HCT116 (cell line): ENCODE data around the gene VSTM2L.

Experiments used
- CEBPB ChIP-seq: IDR thresholded peaks from 2 replicates; pipeline ENCODE4 v1.6.1; 2012; ENCODE audit warnings: low read depth
- CTCF ChIP-seq, 3 experiments: fragments of 200-600 bp in 1 of 3; sonication (generic) in 1 of 3; IDR thresholded peaks in 2 of 3; conservative IDR thresholded peaks in 1 of 3; 2 replicates each; pipeline ENCODE4 v1.5.1; 2012 to 2017; ENCODE audit warnings: low read depth in 2 of 3, low read length in 2 of 3, antibody characterized with exemption in 1 of 3, borderline replicate concordance in 1 of 3, control low read depth in 1 of 3, mild to moderate bottlenecking in 1 of 3, mixed read lengths in 1 of 3, mixed run types in 1 of 3, moderate library complexity in 1 of 3; ENCODE audit not compliant: insufficient read depth in 1 of 3
- EGR1 ChIP-seq: IDR thresholded peaks from 2 replicates; pipeline ENCODE4 v1.6.1; 2012; ENCODE audit warnings: low read depth
- EZH2 ChIP-seq: fragments of 200-600 bp; sonication (generic); IDR thresholded peaks from 2 replicates; pipeline ENCODE4 v1.6.1; 2017; ENCODE audit warnings: antibody characterized with exemption, mixed run types
- POLR2A ChIP-seq: IDR thresholded peaks from 2 replicates; pipeline ENCODE4 v1.7.0; 2011; ENCODE audit warnings: borderline replicate concordance; ENCODE audit not compliant: insufficient read depth, insufficient read length; ENCODE audit errors: extremely low read depth
- POLR2AphosphoS5 ChIP-seq: IDR thresholded peaks from 2 replicates; pipeline ENCODE4 v1.6.1; 2011; ENCODE audit warnings: mild to moderate bottlenecking, low read depth, low read length, moderate library complexity
- REST ChIP-seq: IDR thresholded peaks from 2 replicates; pipeline ENCODE4 v1.6.1; 2012; ENCODE audit warnings: low read depth
- SIN3A ChIP-seq: IDR thresholded peaks from 2 replicates; pipeline ENCODE4 v1.6.1; 2012; ENCODE audit warnings: low read depth

- TF ChIP-seq CEBPB, result no peak
- TF ChIP-seq EZH2, result no peak
- 0 out of 6 replicates have a peak, but pooled peaks of 1 of the 3 experiments have one; percentile 1 for TF ChIP-seq CTCF (IDR thresholded peaks at IDR 0.05 in 2 of 3, conservative IDR thresholded peaks at IDR 0.05 in 1 of 3; ENCODE audit: borderline replicate concordance in 1 of 3, insufficient read depth in 1 of 3, low read depth in 2 of 3, low read length in 2 of 3)
- no peak for TF ChIP-seq POLR2AphosphoS5
- TF ChIP-seq SIN3A, result no peak
- no peak for TF ChIP-seq POLR2A
- TF ChIP-seq REST, result no peak
- TF ChIP-seq EGR1, result no peak
These were observed at the start of gene VSTM2L for GRCh38 chr20:37902504-37903313.
